HEK293T (cell line): ENCODE data around the gene LCE5A.

Experiments
- CTCF ChIA-PET: fragments of 350-600 bp; formaldehyde crosslinking; extraction: SDS; loops from one replicate; lab custom pipeline; 2021; ENCODE audit warnings: antibody characterized with exemption, inconsistent platforms; lab: Yijun Ruan, JAX
- POLR2A ChIA-PET: fragments of 350-600 bp; formaldehyde crosslinking; extraction: SDS; loops from one replicate; lab custom pipeline; 2020; ENCODE audit warnings: antibody characterized with exemption, inconsistent platforms; lab: Yijun Ruan, JAX
- DNase-seq: peaks from one replicate; pipeline ENCODE4 v3.0.0; 2012; ENCODE audit warnings: mixed read lengths; ENCODE audit errors: extremely low spot score
- ARNT ChIP-seq: fragments of 450-650 bp; IDR thresholded peaks from 2 replicates; pipeline ENCODE4 v1.6.1; 2017; ENCODE audit warnings: mild to moderate bottlenecking
- BHLHE40 ChIP-seq: fragments of 450-650 bp; IDR thresholded peaks from 2 replicates; pipeline ENCODE4 v1.6.1; 2016; ENCODE audit warnings: mild to moderate bottlenecking, moderate library complexity, borderline replicate concordance
- CTBP1 ChIP-seq: fragments of 450-650 bp; IDR thresholded peaks from 2 replicates; pipeline ENCODE4 v1.6.1; 2016; ENCODE audit warnings: borderline replicate concordance
- ELF4 ChIP-seq: fragments of 450-650 bp; IDR thresholded peaks from 2 replicates; pipeline ENCODE4 v1.6.1; 2017; ENCODE audit warnings: antibody characterized with exemption
- FOXA1 ChIP-seq: fragments of 450-650 bp; IDR thresholded peaks from 2 replicates; pipeline ENCODE4 v1.6.1; 2016; ENCODE audit warnings: mild to moderate bottlenecking
- FOXK2 ChIP-seq: fragments of 450-650 bp; IDR thresholded peaks from 2 replicates; pipeline ENCODE4 v1.6.1; 2016; ENCODE audit warnings: mild to moderate bottlenecking
- FOXM1 ChIP-seq: fragments of 450-650 bp; IDR thresholded peaks from 2 replicates; pipeline ENCODE4 v1.6.1; 2017; ENCODE audit warnings: mild to moderate bottlenecking, borderline replicate concordance
- HDGF ChIP-seq: fragments of 450-650 bp; IDR thresholded peaks from 2 replicates; pipeline ENCODE4 v1.6.1; 2017; ENCODE audit warnings: antibody characterized with exemption, borderline replicate concordance
- L3MBTL2 ChIP-seq: fragments of 450-650 bp; conservative IDR thresholded peaks from 2 replicates; pipeline ENCODE4 v1.6.1; 2016; ENCODE audit warnings: mild to moderate bottlenecking
- LEF1 ChIP-seq: fragments of 450-650 bp; IDR thresholded peaks from 2 replicates; pipeline ENCODE4 v1.6.1; 2017; ENCODE audit warnings: mild to moderate bottlenecking, borderline replicate concordance
- NFRKB ChIP-seq: fragments of 450-650 bp; IDR thresholded peaks from 2 replicates; pipeline ENCODE4 v1.6.1; 2016; ENCODE audit warnings: mild to moderate bottlenecking, moderate library complexity
- SP1 ChIP-seq: fragments of 450-650 bp; IDR thresholded peaks from 2 replicates; pipeline ENCODE4 v1.6.1; 2017
- SUZ12 ChIP-seq: fragments of 450-650 bp; IDR thresholded peaks from 2 replicates; pipeline ENCODE4 v1.6.1; 2016; ENCODE audit warnings: mild to moderate bottlenecking
- TARDBP ChIP-seq: fragments of 450-650 bp; IDR thresholded peaks from 2 replicates; pipeline ENCODE4 v1.6.1; 2016
- ZNF384 ChIP-seq: fragments of 450-650 bp; IDR thresholded peaks from 2 replicates; pipeline ENCODE4 v1.6.1; 2016
- TF ChIP-seq, protein P1 (sequence below): fragments of 450-650 bp; IDR thresholded peaks from 2 replicates; pipeline ENCODE4 v1.6.1; 2016

The LCE5A gene

DNA sequence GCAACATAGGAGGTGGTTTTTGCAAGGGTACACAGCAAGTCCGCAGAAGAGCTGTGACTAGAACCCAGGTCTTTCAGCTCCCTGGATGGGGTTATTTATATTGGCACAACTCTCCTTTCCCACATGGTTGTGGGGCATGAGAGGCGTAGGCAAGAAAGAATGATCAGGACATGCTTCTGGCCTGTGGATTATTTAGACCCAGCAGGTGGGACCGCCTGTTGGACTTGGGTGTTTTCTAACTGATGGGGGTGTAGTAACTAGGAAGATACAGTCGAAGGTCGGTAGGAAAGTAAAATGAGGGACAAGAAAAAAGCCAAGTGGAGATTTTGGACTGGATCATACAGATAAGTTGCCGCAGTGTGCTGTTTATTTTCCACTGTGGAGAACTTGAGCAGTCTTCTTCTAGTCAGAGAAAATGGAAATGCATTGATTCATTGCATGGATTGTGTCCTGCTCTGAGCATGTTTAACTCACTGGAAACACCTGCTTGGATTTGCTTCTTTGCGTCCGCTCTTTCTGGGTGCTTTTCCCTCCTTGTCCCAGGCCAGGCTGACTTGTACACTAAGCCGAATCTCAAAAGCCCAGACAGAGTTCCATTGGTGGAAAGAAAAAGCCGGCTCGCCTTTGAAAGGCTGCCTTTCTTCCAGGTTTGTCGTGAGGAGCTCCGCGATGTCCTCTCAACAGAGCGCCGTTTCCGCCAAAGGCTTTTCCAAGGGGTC is 4.3 kb downstream of the LCE5A start:
- no peak for TF ChIP-seq ZNF384
- no peak for TF ChIP-seq LEF1
- TF ChIP-seq, protein P1, sequence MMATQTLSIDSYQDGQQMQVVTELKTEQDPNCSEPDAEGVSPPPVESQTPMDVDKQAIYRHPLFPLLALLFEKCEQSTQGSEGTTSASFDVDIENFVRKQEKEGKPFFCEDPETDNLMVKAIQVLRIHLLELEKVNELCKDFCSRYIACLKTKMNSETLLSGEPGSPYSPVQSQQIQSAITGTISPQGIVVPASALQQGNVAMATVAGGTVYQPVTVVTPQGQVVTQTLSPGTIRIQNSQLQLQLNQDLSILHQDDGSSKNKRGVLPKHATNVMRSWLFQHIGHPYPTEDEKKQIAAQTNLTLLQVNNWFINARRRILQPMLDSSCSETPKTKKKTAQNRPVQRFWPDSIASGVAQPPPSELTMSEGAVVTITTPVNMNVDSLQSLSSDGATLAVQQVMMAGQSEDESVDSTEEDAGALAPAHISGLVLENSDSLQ, result no peak
- no peak for TF ChIP-seq NFRKB
- no peak for TF ChIP-seq SUZ12
- ChIA-PET POLR2A (no interaction called here), CTCF (no interaction called here)
- no peak for DNase-seq

DNA sequence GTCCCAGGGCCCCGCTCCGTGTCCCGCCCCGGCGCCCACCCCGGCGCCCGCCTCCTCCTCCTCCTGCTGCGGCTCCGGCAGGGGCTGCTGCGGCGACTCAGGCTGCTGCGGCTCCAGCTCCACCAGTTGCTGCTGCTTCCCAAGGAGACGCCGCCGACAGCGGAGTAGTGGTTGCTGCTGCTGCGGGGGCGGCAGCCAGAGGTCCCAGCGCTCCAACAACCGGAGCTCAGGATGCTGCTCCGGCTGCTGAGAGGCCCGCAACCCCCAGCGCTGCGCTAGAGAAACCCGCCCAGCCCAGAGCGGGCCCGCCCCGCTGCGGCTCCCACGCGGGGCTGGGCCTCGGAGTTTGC is 4.8 kb downstream of the LCE5A start:
- TF ChIP-seq TARDBP, result no peak
- TF ChIP-seq HDGF, result no peak
- TF ChIP-seq, protein P1, result no peak
- TF ChIP-seq FOXA1, result no peak
- no peak for TF ChIP-seq SP1
- no peak for TF ChIP-seq FOXK2
- no peak for TF ChIP-seq SUZ12
- TF ChIP-seq NFRKB, result no peak
- TF ChIP-seq ELF4, result no peak
- no peak for TF ChIP-seq BHLHE40
- no peak for TF ChIP-seq L3MBTL2
- TF ChIP-seq FOXM1, result no peak
- ChIA-PET POLR2A (no interaction called here), CTCF (no interaction called here)
- DNase-seq, result peak; percentile 50

DNA sequence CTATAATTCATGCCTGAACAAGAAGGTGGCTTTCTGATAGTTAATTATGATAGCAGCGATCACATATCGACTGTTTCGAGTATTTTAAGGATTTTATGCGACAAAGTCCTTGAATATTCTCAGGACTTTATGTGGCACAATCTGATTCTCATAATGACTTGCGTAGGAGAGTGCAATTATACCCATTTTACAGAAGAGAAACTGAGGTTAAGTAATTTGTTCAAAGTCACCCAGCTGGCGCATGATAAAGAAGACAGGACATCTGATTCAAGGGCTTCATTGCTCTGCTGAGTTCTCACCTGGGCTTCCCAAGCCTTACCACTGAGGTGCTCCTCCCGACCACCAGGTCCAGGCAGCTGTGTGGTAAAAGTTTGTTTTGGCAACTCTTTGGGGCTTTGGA is 5.5 kb downstream of the LCE5A start:
- ChIA-PET POLR2A (no interaction called here), CTCF (interaction anchor here (0.6 kb wide), 1 partner anchor 18 kb away, joined by 3 read pairs; no protein-coding TSS in a partner anchor)
- TF ChIP-seq ELF4, result no peak
- DNase-seq, result no peak

DNA sequence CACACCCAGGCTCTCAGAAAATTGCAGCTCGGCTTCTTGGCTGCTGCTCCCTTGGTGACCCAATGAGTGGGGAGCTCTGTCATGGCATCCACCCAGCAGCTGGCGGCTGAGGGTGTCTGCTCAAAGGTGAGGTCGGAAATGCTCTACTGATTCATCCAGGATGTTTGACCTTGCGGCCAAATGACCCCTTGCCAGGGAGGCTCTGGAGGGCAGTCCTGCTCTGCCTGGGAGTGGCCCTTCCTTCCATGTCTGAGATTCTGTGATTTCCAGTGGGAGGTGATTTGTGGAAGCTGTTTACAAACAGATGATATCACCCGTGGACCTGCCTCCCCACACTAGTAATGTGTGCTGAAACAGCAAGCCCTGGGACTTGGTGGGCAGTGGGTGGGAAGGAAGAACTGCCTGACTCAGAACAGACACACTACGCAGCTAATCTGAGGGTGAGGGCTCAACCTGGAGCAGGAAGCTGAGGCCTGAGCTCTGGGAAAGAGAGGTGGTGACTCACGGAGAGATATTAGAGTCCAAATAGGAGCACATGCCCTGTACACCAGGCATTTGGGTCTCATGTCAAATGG is 6.7 kb downstream of the LCE5A start:
- DNase-seq, result no peak
- POLR2A ChIA-PET, result no interaction called here
- CTCF ChIA-PET, result interaction anchor here (0.6 to 1.5 kb wide), 2 partner anchors 16 to 37 kb away, joined by 3 read pairs; no protein-coding TSS in a partner anchor
- no peak for TF ChIP-seq FOXA1
- TF ChIP-seq LEF1, result no peak
- TF ChIP-seq FOXM1, result no peak
- no peak for TF ChIP-seq ARNT
- no peak for TF ChIP-seq TARDBP
- TF ChIP-seq BHLHE40, result no peak
- TF ChIP-seq NFRKB, result no peak
- no peak for TF ChIP-seq L3MBTL2
- no peak for TF ChIP-seq SP1
- no peak for TF ChIP-seq ELF4
- TF ChIP-seq, protein P1, result no peak
- TF ChIP-seq ZNF384, result no peak
- TF ChIP-seq SUZ12, result no peak
- TF ChIP-seq HDGF, result no peak
- TF ChIP-seq CTBP1, result no peak
- no peak for TF ChIP-seq FOXK2

DNA sequence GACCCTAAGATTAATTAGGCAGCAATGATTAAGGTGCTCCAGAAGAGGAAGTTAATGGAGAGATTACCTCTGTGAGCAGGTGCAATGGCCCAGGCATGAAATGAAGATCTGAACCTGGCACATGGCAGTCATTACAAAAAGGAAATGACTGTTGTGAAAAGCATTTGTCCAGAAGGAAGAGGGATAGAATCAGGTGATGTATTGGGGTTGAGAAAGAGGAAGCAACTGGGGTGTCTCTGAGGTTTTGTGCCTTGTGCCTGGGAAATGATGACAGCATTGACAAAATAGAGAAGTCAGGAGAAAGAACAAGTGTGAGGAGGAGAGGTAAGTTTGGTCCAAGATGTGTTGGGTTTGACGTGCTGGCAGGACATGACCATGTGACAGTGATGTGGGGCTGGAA is 9.2 kb downstream of the LCE5A start:
- ChIA-PET CTCF (no interaction called here), POLR2A (no interaction called here)
- TF ChIP-seq FOXA1 (no peak), FOXK2 (no peak), SP1 (no peak), SUZ12 (no peak), L3MBTL2 (no peak), NFRKB (no peak), BHLHE40 (no peak), ARNT (no peak), ZNF384 (no peak), FOXM1 (no peak), LEF1 (no peak), TARDBP (no peak), CTBP1 (no peak), ELF4 (no peak), HDGF (no peak)
- TF ChIP-seq, protein P1, result no peak
- DNase-seq, result no peak

DNA sequence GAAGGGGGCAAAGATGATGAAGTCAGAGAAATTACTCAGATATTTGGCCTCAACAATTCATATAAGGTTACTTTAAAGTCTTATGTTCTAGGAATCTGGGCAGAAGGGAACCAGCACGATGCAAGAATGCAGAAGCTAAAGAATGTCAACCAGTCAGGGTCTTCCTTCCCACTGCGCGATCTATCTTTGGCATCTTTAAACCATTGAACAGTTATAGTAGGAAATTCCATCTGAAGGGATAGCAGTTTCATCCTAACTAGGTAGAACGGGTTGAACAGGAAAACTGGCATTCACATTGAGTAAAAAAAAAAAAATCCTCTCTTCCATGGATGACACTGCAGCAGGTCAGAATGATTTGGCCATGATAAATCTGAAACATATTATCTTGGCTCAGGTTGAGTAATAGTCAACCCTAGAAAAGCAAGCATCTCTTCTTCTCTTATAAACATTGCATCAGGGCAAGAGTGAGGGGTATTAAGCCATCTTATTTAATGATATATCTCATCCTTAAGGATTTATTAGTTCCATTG is 10.0 kb downstream of the LCE5A start:
- DNase-seq, result no peak
- ChIA-PET CTCF (interaction anchor here (1.5 kb wide), 1 partner anchor 13 kb away, joined by 4 read pairs; no protein-coding TSS in a partner anchor), POLR2A (no interaction called here)
- TF ChIP-seq L3MBTL2, result no peak
- no peak for TF ChIP-seq ZNF384
- no peak for TF ChIP-seq NFRKB
- no peak for TF ChIP-seq HDGF
- no peak for TF ChIP-seq FOXA1
- TF ChIP-seq BHLHE40, result no peak
- no peak for TF ChIP-seq CTBP1
- TF ChIP-seq FOXM1, result no peak
- TF ChIP-seq ELF4, result no peak
- no peak for TF ChIP-seq ARNT
- TF ChIP-seq SP1, result no peak
